LHCN-M2 (cell line): Measurements from ENCODE around the gene ABCG4. TPM values are rescaled to one million over a fixed set of nuclear protein-coding genes. Genes with fewer than 3 reads are reported as not detected.
"Not testable (repeated sequence)": the region's sequence is repeated elsewhere in the genome, so short reads cannot be mapped to it uniquely, and the experiment has no call there.

ENCODE experiments used
- DNase-seq: peaks from one replicate; pipeline ENCODE4 v3.0.0-alpha.2; 2012; ENCODE audit warnings: low read depth
- total RNA-seq: library from RNA; depleted of rRNA; stranded (reverse); fragments of >200 nt; gene quantifications from 2 replicates; pipeline ENCODE4 v1.2.3, GENCODE V29; 2014

Gene ABCG4
- total RNA-seq, 1 experiment from 2014 or later: 0.06 TPM

DNA sequence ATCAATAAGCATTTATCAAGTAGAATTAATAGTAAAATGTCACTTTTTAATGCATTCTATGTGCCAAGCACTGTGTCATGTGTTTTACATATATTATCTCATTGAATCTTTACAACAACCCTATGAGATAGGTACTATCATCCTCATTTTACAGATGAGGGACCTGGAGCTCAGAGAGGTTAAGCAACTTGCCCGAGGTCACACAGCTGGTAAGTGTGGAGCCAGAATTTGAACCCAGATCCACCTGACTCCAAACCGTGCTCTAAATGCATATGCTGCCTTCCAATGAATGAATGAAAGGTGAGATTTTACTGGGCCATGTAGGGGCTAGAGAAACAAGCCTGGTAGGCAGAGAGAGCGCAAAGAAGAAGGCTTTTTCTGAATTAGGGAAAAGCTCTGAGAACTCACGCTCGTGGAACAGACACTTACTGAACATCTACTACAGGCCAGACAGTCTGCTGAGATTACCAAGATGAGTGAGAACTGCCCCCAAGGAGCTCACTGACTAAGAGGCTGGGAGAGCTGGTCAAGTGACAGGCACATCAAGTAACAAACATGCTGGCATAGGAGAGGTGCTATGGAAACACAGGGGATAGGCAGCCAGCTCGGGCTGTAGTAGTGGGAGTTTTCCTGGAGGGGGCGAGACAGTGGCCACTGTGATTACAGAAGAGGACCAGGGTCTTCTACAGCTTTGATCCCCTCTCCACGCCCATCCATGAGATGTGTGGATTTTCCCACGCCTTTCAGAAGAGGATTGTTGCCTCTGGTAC, 4.4 kb downstream of the ABCG4 start:
- peak; percentile 23 for DNase-seq

DNA sequence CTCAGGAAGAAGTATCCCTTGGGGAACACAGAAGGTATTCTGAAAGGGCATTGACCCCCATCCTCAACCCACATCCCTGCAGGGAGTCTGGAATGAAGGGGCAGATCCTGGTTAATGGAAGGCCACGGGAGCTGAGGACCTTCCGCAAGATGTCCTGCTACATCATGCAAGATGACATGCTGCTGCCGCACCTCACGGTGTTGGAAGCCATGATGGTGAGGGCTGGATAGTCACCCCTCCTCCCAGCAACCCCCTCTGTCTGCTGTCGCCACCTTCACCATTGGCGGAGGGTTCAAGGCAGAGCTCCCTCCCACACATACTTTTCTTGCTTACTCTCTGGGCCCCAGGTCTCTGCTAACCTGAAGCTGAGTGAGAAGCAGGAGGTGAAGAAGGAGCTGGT, 5.3 kb downstream of the ABCG4 start:
- DNase-seq: no peak

DNA sequence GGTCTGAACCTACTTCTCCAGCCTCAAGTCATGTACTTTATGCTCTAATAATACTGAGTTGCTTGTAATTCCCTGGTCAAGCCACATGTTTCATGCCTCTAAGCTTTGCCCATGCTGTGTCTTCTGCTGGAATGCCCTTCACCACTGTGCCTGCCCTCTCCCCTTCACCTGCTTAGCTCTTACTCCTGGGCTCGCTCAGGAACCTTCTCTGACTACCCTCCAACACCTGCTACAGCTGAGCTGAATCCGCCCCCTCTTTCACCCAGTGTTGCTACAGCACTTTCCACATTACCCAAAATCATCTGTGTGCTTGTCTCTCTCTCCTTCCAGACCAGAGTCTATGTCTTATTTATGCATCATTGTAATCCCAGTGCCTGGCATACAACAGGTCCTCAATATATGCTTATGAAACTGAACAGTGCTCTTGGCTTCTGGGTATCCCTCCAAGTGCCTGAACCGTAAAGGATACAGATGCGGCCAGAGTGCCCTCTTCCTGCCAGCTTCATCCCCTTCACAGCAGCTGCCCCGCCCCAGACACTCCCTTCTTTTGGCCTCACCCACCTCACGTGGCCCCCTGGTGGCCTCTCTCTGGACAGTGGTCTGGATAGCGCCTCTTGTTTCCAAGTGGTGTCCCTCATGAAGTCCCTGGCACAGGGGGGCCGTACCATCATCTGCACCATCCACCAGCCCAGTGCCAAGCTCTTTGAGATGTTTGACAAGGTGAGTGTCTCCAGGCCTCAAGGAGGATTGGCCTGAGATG, 7.1 kb downstream of the ABCG4 start:
- DNase-seq: peak; percentile 30

DNA sequence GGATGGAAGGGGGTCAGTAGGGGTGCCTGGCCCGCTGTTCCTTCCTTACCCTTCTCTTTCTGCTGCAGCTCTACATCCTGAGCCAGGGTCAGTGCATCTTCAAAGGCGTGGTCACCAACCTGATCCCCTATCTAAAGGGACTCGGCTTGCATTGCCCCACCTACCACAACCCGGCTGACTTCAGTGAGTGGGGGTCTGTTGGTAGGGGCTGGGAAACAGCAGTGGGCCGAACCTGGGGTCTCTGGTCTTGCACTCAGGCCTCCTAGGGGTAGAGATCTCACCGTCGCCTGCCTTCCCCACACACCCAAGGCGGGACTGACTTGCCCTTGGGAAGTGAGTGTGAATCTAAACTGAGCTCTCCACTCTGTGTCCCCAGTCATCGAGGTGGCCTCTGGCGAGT, 7.6 kb downstream of the ABCG4 start:
- no peak for DNase-seq

DNA sequence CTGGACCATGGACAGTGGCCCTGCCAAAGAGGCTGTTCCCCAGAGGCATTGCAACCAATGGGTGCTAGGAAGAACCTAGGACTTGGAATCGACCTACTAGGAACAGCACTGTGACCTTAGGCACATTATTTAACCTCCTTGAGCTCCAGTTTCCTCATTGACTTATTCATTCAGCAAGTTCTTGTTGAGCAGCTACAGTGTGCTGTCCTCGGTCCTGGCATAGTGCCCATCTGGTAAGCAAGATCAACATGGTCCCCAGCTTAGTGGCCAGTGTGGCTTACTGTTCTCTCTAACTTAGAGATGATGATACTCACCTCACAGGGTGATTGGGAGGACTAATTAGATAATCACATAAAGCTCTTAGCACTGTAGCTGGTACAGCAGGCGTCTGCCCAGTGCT, 8.2 kb downstream of the ABCG4 start:
- DNase-seq: no peak

DNA sequence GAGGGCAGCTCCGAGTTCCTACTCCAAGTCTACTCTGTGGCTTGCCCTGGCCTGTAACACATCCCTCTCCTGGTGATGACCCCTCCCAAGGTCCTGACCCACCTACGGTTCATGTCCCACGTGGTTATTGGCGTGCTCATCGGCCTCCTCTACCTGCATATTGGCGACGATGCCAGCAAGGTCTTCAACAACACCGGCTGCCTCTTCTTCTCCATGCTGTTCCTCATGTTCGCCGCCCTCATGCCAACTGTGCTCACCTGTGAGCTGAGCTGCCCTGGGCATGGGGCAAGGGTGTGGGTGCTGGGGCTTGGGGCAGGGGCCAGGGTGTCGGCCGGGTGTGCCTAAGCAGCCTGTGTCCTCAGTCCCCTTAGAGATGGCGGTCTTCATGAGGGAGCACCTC, 9.6 kb downstream of the ABCG4 start:
- DNase-seq: no peak

DNA sequence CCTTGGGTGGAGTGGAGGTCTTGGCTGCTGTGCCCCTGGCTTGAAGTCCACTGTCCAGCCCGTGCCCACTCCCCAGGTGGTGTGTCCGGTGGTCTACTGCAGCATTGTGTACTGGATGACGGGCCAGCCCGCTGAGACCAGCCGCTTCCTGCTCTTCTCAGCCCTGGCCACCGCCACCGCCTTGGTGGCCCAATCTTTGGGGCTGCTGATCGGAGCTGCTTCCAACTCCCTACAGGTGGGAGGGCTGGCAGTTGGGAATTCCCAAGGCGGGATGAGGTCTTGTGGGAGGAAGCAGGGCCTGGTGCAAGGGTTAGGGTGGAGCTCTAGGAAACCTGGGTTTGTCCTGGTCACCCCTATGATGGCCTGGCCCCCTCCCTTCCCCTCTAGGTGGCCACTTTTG, 11.3 kb downstream of the ABCG4 start:
- DNase-seq: no peak

DNA sequence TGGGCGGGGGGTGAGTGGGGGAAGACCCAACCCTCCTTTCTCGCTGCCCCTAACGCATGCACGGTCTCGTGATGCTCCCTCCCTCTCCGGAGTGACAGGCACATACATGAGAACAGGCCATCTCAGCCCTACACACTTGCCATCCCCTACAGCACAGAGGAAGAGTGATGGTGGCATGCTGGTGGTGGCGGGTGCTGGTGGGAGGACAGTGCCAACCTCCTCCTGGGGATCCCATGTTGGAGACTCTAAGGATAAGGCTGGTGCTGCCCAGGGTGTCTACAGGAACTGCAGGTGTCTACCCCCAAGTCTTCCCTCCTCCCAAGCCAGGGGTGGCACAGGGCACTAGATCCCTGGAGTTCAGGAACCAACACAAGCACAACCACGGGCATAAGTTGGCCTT, 13.0 kb downstream of the ABCG4 start:
- DNase-seq: no peak

DNA sequence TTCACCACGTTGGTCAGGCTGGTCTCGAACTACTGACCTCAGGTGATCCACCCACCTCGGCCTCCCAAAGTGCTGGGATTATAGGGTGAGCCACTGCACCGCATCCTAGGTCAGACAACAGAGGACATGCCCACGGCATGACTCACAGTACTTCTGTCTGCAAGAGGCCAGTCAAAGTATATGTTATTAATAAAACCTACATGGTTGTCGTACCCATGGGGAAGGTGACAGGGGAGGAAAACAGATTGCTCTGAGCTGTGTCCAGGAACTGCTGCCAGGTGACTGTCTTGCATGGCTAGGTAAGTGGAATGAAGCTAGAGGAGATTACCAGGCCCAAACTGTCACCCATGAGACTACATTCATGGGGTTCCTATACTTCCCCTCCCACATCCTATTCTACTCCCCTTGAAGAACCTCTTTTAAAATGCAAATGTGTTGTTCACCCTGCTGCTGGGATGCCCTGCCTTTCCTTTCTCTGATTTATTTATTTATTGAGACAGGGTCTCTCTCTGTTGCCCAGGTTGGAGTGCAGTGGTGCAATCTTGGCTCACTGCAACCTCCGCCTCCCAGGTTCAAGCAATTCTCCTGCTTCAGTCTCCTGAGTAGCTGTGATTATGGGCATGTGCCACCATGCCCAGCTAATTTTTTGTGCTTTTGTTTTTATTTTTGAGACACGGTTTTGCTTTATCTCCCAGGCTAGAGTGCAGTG, 17.7 kb downstream of the ABCG4 start:
- peak; percentile 66 for DNase-seq

DNA sequence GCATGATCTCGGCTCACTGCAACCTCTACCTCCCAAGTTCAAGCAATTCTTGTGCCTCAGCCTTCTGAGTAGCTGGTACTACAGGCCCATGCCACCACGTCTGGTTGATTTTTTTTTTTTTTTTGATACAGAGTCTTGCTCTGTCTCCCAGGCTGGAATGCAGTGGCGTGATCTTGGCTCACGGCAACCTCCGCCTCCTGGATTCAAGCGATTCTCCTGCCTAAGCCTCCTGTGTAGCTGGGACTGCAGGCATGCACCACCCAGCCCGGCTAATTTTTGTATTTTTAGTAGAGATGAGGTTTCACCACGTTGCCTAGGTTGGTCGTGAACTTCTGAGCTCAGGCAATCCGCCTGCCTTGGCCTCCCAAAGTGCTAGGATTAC, 18.2 kb downstream of the ABCG4 start:
- not testable (repeated sequence) for DNase-seq

DNA sequence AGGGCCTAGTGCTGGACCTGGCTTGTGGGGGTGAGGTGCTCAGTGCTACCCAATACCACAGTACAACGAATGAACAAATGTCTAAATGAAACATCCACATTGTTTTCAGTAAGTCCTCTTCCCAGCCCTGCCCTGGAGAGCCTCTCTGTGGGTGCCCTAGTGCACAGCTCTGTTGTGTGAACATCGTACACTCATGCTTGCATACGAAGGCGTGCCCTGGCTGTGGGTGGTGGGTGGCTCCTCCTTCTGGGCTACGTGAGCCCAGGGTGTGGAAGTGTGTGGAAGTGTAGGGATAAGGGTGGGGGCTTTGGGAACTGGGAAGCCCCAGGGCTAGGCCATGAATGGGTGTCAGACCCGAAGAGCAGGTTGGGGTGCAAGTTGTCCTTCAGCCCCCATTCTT, 19.1 kb downstream of the ABCG4 start:
- DNase-seq: no peak

DNA sequence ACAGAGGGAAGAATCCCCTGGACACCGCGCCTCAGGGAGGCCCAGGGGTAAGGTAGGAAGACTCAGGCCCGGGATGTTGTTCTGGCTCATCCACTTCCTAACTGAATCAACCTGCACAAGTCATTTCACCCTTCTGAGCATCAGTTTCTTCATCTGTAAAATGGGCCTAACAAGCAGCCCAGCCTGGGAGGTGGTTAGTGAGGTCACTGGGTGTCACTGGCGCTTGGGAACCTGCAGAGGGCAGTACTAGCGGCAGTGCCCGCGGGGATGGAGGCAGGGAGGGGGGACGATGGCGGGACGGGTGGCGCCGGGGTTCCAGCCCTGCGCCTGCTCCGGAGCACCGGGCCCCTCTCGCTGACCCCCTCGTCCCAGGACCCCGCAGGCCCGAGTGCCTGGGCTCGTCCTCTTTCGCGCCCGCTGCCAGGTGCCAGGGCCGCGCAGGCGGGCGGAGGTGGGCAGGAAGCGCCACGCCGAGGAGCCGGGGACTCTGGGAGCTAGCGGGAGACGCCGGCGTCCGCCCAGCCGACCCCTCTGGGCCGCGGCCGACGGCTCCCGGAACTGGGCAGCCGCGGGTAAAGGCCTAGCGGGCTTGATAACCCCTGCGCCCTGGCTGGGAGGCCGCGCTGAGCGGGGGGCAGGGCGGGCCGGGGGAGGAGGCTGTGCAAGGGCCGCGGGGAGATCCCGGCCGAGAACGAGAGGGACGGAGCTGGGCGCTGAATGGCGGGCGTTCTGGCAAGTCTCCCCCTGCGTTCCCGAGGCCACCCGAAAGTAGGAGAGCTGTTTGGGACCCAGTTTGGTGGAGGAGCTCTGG, 19.8 kb downstream of the ABCG4 start, which contains the start of gene NLRX1:
Gene NLRX1 (plus strand): TSS at position 255 of the 811 bp plus-strand sequence. CDS start 2,679 bp downstream, outside the sequence.
- DNase-seq: peak; percentile 82

DNA sequence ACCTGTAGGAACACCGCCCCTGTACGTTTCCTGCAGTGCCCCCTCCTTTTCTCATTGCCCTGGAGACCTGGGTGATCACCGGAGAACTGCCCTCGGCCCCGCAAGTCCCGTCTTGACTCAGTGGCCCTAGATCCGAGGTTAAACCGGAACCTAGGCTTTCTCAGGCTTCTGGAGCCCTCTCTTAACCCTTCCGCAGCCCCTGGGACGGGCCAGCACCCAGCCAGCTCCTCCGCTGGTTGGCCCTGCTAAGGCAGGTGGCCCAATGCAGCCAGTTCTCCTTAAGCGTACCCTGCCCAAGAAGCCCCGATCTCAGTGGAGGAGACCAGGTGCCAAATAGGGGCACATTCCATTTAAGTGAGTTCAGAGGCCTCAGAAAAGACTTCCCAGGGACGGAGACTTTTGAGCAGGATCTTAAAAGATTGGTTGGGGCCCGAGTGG, 20.4 kb downstream of the ABCG4 start:
- DNase-seq: peak; percentile 43

DNA sequence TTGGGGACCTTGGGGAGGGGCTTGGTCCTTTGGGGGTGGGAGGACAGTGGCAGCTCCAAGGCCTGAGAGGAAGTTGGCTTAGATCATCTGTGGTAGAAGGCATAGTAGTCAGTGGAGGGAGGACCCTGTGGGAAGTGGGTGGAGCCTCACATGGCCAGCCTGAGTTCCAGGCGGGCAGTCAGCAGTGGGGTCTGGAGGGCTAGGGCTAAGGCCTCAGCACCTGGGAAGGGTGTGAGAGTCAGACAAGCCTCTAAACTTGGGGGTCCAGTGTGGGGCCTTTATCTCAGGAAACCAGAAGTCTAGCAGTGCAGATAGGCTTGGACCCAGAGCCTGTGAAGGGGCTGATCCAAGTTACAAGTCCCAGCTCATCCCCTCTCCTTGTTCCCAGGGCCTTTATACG, 23.7 kb downstream of the ABCG4 start:
- no peak for DNase-seq

DNA sequence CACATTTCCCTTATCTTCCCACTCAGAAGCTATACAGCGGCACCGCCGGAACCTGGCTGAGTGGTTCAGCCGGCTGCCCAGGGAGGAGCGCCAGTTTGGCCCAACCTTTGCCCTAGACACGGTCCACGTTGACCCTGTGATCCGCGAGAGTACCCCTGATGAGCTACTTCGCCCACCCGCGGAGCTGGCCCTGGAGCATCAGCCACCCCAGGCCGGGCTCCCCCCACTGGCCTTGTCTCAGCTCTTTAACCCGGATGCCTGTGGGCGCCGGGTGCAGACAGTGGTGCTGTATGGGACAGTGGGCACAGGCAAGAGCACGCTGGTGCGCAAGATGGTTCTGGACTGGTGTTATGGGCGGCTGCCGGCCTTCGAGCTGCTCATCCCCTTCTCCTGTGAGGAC, 24.6 kb downstream of the ABCG4 start:
- DNase-seq: no peak

DNA sequence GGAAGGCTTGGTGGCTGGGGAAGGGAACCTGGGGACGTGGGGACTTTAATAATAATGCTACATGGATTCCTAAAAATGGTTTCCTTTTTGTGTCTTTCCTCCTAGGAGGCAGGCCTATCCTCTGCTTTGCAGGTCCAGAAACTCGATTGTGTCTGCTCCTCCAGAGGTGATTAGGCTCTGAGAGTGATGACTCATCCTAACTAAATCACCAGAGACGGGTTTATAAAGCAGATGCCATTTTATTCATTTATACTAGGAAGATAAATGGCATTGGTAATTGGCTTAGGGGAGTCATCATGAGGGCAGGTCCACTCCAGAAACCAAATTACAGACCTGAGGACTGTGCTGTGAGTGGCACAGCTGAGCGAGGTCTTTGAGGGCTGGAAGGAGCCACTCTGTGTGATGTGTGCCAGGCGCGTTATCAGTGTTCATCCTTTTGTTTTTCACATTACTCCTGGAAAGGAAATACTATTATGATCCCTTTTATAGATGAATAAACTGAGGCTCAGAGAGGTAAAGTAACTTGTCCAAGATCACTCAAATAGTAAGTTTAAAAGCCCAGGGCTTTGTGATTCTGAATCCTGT, 26.7 kb downstream of the ABCG4 start:
- DNase-seq: peak; percentile 26

DNA sequence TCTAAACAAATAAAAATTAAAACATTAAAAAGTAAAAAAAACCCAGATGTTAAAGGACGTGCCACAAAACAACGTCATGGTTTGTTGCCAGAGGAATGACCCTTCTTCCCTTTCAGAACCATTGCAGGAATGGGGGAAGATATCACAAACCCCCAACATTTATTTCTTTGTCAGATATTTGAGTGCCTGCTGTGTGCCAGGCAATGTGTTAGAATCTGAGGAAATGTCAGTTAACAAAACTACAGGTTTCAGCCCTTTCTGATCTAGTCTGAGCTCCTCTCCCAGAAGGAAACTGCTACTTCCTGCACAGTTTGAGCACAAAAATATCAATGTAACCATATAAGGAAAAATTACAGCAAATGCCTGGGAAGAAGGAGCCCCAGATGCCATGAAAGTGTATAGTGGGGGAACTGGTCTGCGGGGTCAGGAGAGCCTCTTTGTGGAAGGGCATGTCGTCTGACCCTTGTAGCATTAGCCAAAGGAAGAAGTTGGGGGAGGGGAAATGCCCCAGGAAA, 29.4 kb downstream of the ABCG4 start:
- no peak for DNase-seq

DNA sequence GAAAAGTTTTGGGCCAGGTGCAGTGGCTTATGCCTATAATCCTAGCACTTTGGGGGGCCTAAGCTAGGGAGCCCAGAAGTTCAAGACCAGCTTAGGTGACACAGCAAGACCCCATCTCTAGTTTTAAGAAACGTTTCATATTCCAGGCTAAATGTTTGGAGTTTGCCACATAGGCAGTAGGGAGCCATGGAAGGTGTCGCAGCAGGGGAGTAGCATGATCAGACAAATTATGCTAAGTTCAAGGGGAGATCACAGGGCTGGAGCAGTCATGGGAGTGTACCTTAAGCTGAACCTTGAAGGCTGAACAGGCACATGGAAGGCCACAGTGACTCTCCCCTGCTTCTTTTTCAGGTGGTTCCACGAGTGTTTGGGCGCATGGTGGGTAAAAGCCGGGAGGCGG, 30.5 kb downstream of the ABCG4 start:
- no peak for DNase-seq

DNA sequence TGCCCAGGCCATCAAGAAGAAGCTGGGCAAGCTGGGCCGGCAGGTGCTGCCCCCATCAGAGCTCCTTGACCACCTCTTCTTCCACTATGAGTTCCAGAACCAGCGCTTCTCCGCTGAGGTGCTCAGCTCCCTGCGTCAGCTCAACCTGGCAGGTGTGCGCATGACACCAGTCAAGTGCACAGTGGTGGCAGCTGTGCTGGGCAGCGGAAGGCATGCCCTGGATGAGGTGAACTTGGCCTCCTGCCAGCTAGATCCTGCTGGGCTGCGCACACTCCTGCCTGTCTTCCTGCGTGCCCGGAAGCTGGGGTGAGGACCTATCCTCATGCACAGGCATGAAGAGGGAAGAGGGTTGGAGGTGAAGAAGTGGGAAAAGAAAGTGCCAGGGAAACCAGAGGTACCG, 31.1 kb downstream of the ABCG4 start:
- no peak for DNase-seq

DNA sequence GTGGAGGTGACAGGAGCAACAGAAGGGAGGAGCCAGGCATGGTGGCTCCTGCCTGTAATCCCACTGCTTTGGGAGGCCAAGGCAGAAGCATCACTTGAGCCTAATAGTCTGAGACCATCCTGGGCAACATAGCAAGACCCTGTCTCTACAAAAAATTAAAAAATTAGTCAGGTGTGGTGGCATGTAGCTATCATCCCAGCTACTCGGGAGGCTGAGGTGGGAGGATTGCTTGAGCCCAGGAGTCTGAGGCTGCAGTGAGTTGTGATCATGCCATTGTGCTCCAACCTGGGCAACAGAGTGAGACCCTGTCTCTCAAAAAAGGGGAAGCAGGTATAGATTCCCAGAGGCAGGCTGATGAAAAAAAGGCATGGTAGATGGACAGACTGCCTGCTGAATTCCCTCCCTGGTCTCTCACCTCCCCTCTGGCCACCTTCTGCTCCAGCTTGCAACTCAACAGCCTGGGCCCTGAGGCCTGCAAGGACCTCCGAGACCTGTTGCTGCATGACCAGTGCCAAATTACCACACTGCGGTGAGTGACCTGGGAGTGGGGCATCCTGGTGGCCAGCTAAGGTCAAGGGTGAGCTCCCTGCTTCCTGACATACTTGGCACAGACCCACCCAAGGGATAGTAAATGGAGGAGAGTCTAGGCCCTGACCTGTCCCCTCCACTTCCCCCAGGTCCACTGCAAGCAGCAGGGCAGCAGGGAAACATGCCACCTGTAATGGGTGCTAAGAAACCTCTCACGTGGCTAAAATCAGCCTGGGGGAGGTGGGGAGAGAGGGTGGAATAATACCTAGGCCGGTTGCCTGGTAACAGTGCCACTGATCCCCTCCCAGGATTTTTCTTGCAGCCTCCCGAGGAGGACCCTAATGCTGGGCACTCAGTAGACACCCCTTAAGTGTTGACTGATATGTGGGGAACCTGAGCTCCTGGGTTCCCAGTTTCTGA, 32.2 kb downstream of the ABCG4 start:
- DNase-seq: no peak
